Type B pancreatic cell (in vitro differentiated cells): ENCODE data around the gene CAPN11. TPM values are rescaled to one million over a fixed set of nuclear protein-coding genes. Genes with fewer than 3 reads are reported as not detected.

Source experiments
- DNase-seq: peaks from one replicate; pipeline ENCODE4 v3.0.0; 2021; ENCODE audit warnings: mixed read lengths; ENCODE audit not compliant: unreplicated experiment; ENCODE audit errors: extremely low spot score
- H3K27ac Mint-ChIP-seq: 2 replicates; pipeline ENCODE4 v1.8.0; 2021; ENCODE audit warnings: mild to moderate bottlenecking, mixed read lengths
- H3K27me3 Mint-ChIP-seq: 2 replicates; pipeline ENCODE4 v1.8.0; 2021; ENCODE audit warnings: mixed read lengths
- H3K36me3 Mint-ChIP-seq: 2 replicates; pipeline ENCODE4 v1.8.0; 2021; ENCODE audit warnings: mixed read lengths
- H3K4me1 Mint-ChIP-seq: one replicate; pipeline ENCODE4 v1.8.0; 2021; ENCODE audit warnings: mixed read lengths; ENCODE audit not compliant: unreplicated experiment
- H3K4me3 Mint-ChIP-seq: 2 replicates; pipeline ENCODE4 v1.8.0; 2021; ENCODE audit warnings: mild to moderate bottlenecking, mixed read lengths
- H3K9me3 Mint-ChIP-seq: 2 replicates; pipeline ENCODE4 v1.8.0; 2021; ENCODE audit warnings: mixed read lengths
- total RNA-seq: library from RNA; stranded (reverse); gene quantifications from 2 replicates; pipeline ENCODE4 v1.2.1, GENCODE V29; 2021; ENCODE audit warnings: low replicate concordance
- TF ChIP-seq, protein P1 (sequence below): fragments of 200-600 bp; sonication (generic); conservative IDR thresholded peaks from 2 replicates; pipeline ENCODE4 v1.5.0; 2021; ENCODE audit warnings: antibody characterized with exemption, mild to moderate bottlenecking

CAPN11 gene
- total RNA-seq, 1 donor from 2014 or later, result not detected

DNA sequence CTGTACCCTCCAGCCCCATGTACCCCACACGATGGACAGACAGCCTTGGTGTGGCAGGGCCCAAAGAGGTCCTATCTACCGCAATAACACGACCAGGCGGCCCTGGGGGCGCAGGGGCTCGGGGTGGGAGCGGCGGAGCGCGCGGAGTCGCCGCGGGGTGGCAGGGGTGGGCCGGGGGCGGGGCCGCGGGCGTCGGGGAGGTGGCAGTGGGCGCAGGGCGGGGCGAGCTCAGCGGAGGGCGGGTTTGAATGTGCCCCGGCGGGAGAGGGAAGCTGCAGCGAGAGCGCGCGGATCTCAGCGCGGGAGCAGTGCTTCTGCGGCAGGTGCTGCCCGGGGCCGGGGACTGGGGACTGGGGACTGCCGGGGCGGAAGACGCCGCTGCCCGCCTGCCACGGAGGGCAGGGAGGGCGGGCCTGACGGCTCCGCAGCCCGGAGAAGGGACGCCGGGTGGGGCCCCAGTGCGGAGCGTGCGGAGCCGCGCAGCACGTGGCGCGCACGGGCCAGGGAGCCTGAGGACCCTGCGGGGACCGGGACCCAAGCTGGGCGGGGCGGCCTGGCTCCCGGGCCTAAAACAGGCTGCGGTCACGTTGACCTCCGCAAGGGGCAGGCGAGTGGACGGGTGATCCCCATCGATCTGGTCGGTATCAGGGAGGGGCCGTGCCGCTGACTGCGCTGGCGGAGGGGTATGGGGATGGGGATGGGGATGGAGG is 64.9 kb downstream of the CAPN11 start, which contains the start of gene SLC29A1:
Gene SLC29A1 (plus strand): TSS at position 277 of the 710 bp plus-strand sequence. CDS start 3,719 bp downstream, outside the sequence.
- Mint-ChIP-seq H3K4me1 (peaks cover 44% of the 10 kb centered on the region), H3K4me3 (peak within 1 kb of the TSS; percentile 86), H3K27me3 (peaks cover 18% of the 10 kb centered on the region), H3K27ac (peak within 1 kb of the TSS; percentile 52), H3K36me3 (no peaks in the 10 kb centered on the region), H3K9me3 (no peaks in the 10 kb centered on the region)
- TF ChIP-seq, protein P1, sequence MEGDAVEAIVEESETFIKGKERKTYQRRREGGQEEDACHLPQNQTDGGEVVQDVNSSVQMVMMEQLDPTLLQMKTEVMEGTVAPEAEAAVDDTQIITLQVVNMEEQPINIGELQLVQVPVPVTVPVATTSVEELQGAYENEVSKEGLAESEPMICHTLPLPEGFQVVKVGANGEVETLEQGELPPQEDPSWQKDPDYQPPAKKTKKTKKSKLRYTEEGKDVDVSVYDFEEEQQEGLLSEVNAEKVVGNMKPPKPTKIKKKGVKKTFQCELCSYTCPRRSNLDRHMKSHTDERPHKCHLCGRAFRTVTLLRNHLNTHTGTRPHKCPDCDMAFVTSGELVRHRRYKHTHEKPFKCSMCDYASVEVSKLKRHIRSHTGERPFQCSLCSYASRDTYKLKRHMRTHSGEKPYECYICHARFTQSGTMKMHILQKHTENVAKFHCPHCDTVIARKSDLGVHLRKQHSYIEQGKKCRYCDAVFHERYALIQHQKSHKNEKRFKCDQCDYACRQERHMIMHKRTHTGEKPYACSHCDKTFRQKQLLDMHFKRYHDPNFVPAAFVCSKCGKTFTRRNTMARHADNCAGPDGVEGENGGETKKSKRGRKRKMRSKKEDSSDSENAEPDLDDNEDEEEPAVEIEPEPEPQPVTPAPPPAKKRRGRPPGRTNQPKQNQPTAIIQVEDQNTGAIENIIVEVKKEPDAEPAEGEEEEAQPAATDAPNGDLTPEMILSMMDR, result peak; percentile 63
- no peak for DNase-seq

DNA sequence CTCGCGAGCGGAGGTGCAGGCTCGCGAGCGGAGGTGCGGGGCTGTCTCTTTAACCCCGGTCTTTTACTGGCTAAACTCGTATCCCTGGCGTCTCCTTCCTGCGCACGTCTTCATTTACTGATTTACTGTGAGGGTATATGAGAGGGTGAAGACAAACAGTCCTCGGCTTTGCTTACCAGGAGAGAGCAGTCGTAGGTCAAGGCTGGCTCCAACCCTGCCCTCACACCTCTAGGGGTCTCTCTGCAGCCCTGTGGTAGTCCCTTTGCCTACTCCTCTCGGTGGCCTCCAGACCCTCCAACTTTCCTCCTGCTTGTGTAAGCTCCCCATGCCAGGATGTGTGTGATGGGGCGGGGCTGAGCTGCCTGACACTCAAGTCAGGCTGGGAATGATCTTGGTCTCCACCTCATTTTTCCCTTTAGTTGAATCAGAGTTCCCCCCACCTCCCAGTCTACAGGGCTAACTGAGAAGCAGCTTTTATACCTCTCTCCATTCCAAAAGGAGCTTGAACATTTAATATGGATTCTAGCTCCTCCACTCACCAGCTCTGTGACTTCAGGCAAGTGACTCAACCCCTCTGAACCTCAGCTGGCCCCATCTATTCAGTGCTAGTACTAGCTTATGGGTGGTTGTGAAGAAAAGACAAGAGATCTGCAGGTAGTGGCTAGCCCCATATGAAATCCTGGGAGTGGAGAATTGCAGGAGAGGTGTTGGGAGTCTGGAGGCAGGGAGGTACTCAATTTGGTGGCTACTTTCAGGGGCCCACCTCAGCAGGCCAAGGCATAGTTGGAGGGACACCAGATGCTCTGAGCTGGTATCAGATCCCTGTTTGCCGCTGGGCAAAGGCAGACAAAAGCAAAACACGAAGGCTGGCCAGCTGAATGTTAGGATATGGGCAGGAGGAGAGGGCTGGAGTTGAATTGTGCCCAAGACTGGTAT is 65.7 kb downstream of the CAPN11 start:
- Mint-ChIP-seq H3K4me3 (peak overlapping the region; percentile 86), H3K36me3 (no peaks in the 10 kb centered on the region), H3K27ac (peak overlapping the region; percentile 29), H3K27me3 (peaks cover 18% of the 10 kb centered on the region), H3K9me3 (no peaks in the 10 kb centered on the region), H3K4me1 (peaks cover 42% of the 10 kb centered on the region)
- TF ChIP-seq, protein P1, result no peak
- no peak for DNase-seq

DNA sequence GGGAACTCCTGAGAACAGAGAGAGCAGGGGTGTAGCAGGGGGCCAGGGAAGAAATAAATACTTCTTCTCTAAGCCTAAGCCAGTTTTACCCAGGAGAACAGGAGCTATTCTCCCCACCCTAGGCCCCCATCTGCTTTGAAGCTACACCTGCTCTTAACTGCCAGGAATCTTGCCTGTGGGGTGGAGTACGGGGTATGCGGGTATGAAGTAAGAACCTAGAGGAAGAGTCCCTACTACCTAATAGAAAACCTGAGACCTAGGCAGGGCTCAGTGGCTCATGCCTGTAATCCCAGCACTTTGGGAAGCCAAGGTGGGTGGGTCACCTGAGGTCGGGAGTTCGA is 66.3 kb downstream of the CAPN11 start:
- H3K9me3 Mint-ChIP-seq, result no peaks in the 10 kb centered on the region
- no peak overlapping the region for H3K27ac Mint-ChIP-seq
- H3K4me1 Mint-ChIP-seq, result peaks cover 42% of the 10 kb centered on the region

DNA sequence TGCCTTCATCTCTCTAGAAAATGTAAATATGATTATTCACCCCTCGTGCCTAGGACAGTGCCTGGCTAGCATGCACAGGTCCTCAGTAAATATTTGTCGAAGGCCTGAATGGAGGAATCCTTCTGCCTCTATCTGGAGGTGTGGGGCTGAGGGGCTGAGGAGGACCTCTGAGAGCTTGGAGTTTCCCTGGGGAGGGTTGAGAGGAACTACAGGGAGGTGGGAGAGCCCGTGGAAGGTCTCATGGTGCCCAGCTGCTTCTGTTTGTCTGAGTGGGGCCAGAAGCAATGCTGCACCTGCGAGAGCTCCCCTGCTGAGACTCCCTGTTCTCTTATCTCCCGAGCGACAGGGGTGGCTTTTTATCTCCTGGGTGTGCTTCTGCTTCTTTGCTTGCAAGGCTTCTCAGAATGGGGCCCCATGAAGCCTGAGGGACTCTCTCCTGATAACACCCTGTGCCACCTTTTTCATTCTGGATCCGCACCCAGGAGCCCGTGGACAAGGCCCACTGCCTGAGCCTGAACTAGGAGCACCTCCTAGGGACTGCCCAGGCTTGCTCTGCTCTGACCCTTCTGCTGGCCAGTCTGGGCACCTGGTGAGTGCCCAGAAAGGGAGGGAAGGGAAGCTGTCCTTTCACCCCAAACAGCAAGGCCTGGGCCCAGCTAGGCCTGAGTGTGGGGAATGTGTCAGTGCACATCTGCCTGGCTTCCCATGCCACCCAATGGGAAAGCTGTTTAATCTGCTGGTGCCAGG is 67.1 kb downstream of the CAPN11 start:
- H3K36me3 Mint-ChIP-seq, result no peaks in the 10 kb centered on the region
- H3K4me1 Mint-ChIP-seq, result peaks cover 46% of the 10 kb centered on the region
- peak overlapping the region; percentile 70 for H3K4me3 Mint-ChIP-seq
- TF ChIP-seq, protein P1, result no peak
- no peak for DNase-seq
- H3K9me3 Mint-ChIP-seq, result no peaks in the 10 kb centered on the region
- peak overlapping the region; percentile 39 for H3K27ac Mint-ChIP-seq
- H3K27me3 Mint-ChIP-seq, result peaks cover 18% of the 10 kb centered on the region

More for the DNA sequence above, 66.3 kb downstream of the CAPN11 start:
- TF ChIP-seq, protein P1, result no peak
- H3K27me3 Mint-ChIP-seq, result peaks cover 18% of the 10 kb centered on the region
- no peak for DNase-seq
- no peaks in the 10 kb centered on the region for H3K36me3 Mint-ChIP-seq
- peak overlapping the region; percentile 86 for H3K4me3 Mint-ChIP-seq
